Endothelial cell of umbilical vein (primary cell): ENCODE measurements around the gene PGBD5. TPM values are rescaled to one million over a fixed set of nuclear protein-coding genes. Genes with fewer than 3 reads are reported as not detected.

ENCODE experiments used
- BruUV-seq: library from RNA; stranded (reverse); fragments of 400-500 nt; replicated peaks from 2 replicates; lab custom pipeline; 2021; lab: Mats Ljungman, UMichigan
- CTCF ChIA-PET: fragments of 300-600, 350-600 bp; sonication (Branson Sonifier 250); formaldehyde crosslinking; loops from one replicate; lab custom pipeline; 2021; ENCODE audit warnings: antibody characterized with exemption, inconsistent platforms; lab: Charles Lee
- POLR2A ChIA-PET: fragments of 300-600, 350-600 bp; sonication (Branson Sonifier 250); formaldehyde crosslinking; loops from one replicate; lab custom pipeline; 2021; ENCODE audit warnings: antibody characterized with exemption, inconsistent platforms; lab: Charles Lee
- DNase-seq: peaks from one replicate; pipeline ENCODE4 v3.0.0-alpha.2; 2011; ENCODE audit warnings: low read depth, low spot score
- FAIRE-seq: peaks from 2 replicates; lab custom pipeline; 2011; peaks lifted over from hg19 to GRCh38; lab: Jason Lieb, UNC
- H2AFZ ChIP-seq: 2 replicates; pipeline ENCODE4 v1.6.0; 2012; ENCODE audit warnings: low read depth, low read length, control low read depth, inconsistent platforms
- H3K27ac ChIP-seq: 2 replicates; pipeline ENCODE4 v1.5.1; 2011; ENCODE audit warnings: low read depth, mild to moderate bottlenecking, control low read depth, low read length, moderate library complexity; ENCODE audit not compliant: insufficient read depth
- H3K27me3 ChIP-seq, 2 experiments: 2 replicates each; pipeline versions ENCODE4 v1.6.0 to v1.6.1; 2011; ENCODE audit warnings: low read length in 2 of 2, mixed read lengths in 1 of 2; ENCODE audit not compliant: control insufficient read depth in 2 of 2, insufficient read depth in 2 of 2
- H3K36me3 ChIP-seq, 2 experiments: 2 replicates in 1 of 2; 3 replicates in 1 of 2; pipeline ENCODE4 v1.5.1; 2011; ENCODE audit warnings: low read length in 2 of 2, mild to moderate bottlenecking in 1 of 2, moderate library complexity in 1 of 2; ENCODE audit not compliant: control insufficient read depth in 2 of 2, insufficient read depth in 2 of 2; ENCODE audit errors: extremely low read depth in 1 of 2
- H3K4me1 ChIP-seq: 3 replicates; pipeline ENCODE4 v1.5.1; 2011; ENCODE audit warnings: mild to moderate bottlenecking, low read length; ENCODE audit not compliant: control insufficient read depth, insufficient read depth; ENCODE audit errors: extremely low read depth
- H3K4me2 ChIP-seq: 2 replicates; pipeline ENCODE4 v1.6.1; 2011; ENCODE audit warnings: low read length, control low read depth, mixed read lengths; ENCODE audit not compliant: insufficient read depth
- H3K4me3 ChIP-seq, 3 experiments: fragments of 200-600 bp in 1 of 3; sonication (generic), shearing (Covaris generic) in 1 of 3; replicated peaks in 1 of 3; 2 replicates each; pipeline ENCODE4 v1.5.1; 2011 to 2016; ENCODE audit warnings: control low read depth in 3 of 3, low read length in 3 of 3, mild to moderate bottlenecking in 2 of 3, inconsistent platforms in 1 of 3, low read depth in 1 of 3, moderate library complexity in 1 of 3; ENCODE audit not compliant: insufficient read depth in 1 of 3
- H3K79me2 ChIP-seq: 2 replicates; pipeline ENCODE4 v1.6.0; 2012; ENCODE audit warnings: low read length, inconsistent platforms; ENCODE audit not compliant: control insufficient read depth, insufficient read depth
- H3K9ac ChIP-seq: replicated peaks from 2 replicates; pipeline ENCODE3; 2011; ENCODE audit warnings: low read length, control low read depth; ENCODE audit not compliant: insufficient read depth; ENCODE audit errors: extremely low read depth
- H3K9me1 ChIP-seq: replicated peaks from 3 replicates; pipeline ENCODE4 v1.6.0; 2011; ENCODE audit warnings: mild to moderate bottlenecking, low read length; ENCODE audit not compliant: control insufficient read depth, insufficient read depth; ENCODE audit errors: extremely low read depth
- H3K9me3 ChIP-seq: replicated peaks from 2 replicates; pipeline ENCODE4 v1.5.1; 2012; ENCODE audit warnings: low read length, inconsistent platforms; ENCODE audit not compliant: control insufficient read depth, insufficient read depth
- H4K20me1 ChIP-seq: replicated peaks from 2 replicates; pipeline ENCODE3; 2011; ENCODE audit warnings: mild to moderate bottlenecking, low read length; ENCODE audit not compliant: control insufficient read depth, insufficient read depth; ENCODE audit errors: extremely low read depth
- EZH2 ChIP-seq: IDR thresholded peaks from 2 replicates; pipeline ENCODE4 v1.6.1; 2012; ENCODE audit warnings: borderline replicate concordance, low read depth, mild to moderate bottlenecking, moderate library complexity, low read length, inconsistent platforms; ENCODE audit not compliant: severe bottlenecking
- FOS ChIP-seq: IDR thresholded peaks from 2 replicates; pipeline ENCODE4 v1.6.1; 2011; ENCODE audit warnings: mild to moderate bottlenecking, low read length, moderate library complexity, borderline replicate concordance; ENCODE audit not compliant: insufficient read depth
- GATA2 ChIP-seq: IDR thresholded peaks from 2 replicates; pipeline ENCODE4 v1.7.0; 2011; ENCODE audit warnings: low read depth, mild to moderate bottlenecking, moderate library complexity, mixed read lengths, low read length; ENCODE audit not compliant: insufficient read length, insufficient read depth
- JUN ChIP-seq: IDR thresholded peaks from 2 replicates; pipeline ENCODE4 v1.6.1; 2011; ENCODE audit warnings: borderline replicate concordance, low read depth; ENCODE audit not compliant: insufficient read length, insufficient read depth
- MAX ChIP-seq: IDR thresholded peaks from 2 replicates; pipeline ENCODE4 v1.6.1; 2011; ENCODE audit not compliant: insufficient read depth, insufficient read length
- MYC ChIP-seq: IDR thresholded peaks from one replicate; pipeline ENCODE4 v1.6.1; 2011; ENCODE audit warnings: mild to moderate bottlenecking, low read depth, low read length
- POLR2A ChIP-seq: IDR thresholded peaks from 2 replicates; pipeline ENCODE4 v1.6.1; 2012; ENCODE audit warnings: low read depth, mild to moderate bottlenecking, control low read depth, low read length
- POLR2AphosphoS5 ChIP-seq: IDR thresholded peaks from 2 replicates; pipeline ENCODE4 v1.6.1; 2012; ENCODE audit warnings: low read depth, mild to moderate bottlenecking, control low read depth, low read length, moderate library complexity; ENCODE audit not compliant: insufficient read depth
- dilution Hi-C: fragments of 300-500 bp; cut with MboI; formaldehyde crosslinking; loops from one replicate; pipeline ENCODE4 v1.15.0; 2019; ENCODE audit warnings: low sequenced_read_pairs; ENCODE audit not compliant: extremely low pct_ligation_motif_present
- intact Hi-C: fragments of 100-400 bp; cut with micrococcal nuclease; formaldehyde crosslinking; loops from one replicate; pipeline ENCODE4 v1.10.0; 2022
- polyA plus RNA-seq, 4 experiments: library from polyadenylated mRNA; depleted of rRNA in 3 of 4; stranded (reverse) in 3 of 4; unstranded in 1 of 4; fragments of >200 nt; gene quantifications; 2 replicates each; pipeline versions ENCODE4 v1.2.1 to v1.2.3, GENCODE V29; 2011 to 2012; ENCODE audit warnings: missing spikeins in 1 of 4
- total RNA-seq: library from RNA; stranded (reverse); gene quantifications from 2 replicates; pipeline ENCODE4 v1.2.3, GENCODE V29; 2021

The PGBD5 gene
- total and polyA plus RNA-seq, 2 donors (not counting 3 experiments of a cell fraction or from before 2014, with no cell fraction given) = 0.03 TPM; not detected in 1

GRCh38 chr1:230289350-230289644 lies 136.8 kb downstream of the PGBD5 start:
- dilution Hi-C loops = no loop called here
- CTCF ChIA-PET = interaction anchor here (1.2 to 1.9 kb wide), 2 partner anchors 15 to 628 kb away, joined by 3 to 4 read pairs; no protein-coding TSS in a partner anchor
- no peak for TF ChIP-seq GATA2
- no peak for TF ChIP-seq POLR2AphosphoS5
- TF ChIP-seq MYC = no peak
- no peak for TF ChIP-seq EZH2
- no peak for TF ChIP-seq FOS
- TF ChIP-seq JUN = no peak
- no peak for TF ChIP-seq POLR2A
- no peak for TF ChIP-seq MAX
- DNase-seq = no peak
- no peaks in the 10 kb centered on the region for H3K9me1 ChIP-seq
- no peaks in the 10 kb centered on the region for H3K79me2 ChIP-seq
- no peaks in the 10 kb centered on the region for H3K9me3 ChIP-seq
- POLR2A ChIA-PET = no interaction called here
- no peak for FAIRE-seq
- intact Hi-C loops = no loop called here
- no peaks in the 10 kb centered on the region for H3K36me3 ChIP-seq
- no peak overlapping the region for H3K9ac ChIP-seq
- BruUV-seq = no TSS peak
- H3K4me1 ChIP-seq = no peaks in the 10 kb centered on the region
- H3K4me2 ChIP-seq = no peak overlapping the region
- H3K27me3 ChIP-seq = peaks cover 0 to 4% of the 10 kb centered on the region in 2 experiments
- no peaks in the 10 kb centered on the region for H4K20me1 ChIP-seq
- no peak overlapping the region for H2AFZ ChIP-seq
- H3K4me3 ChIP-seq = no peak overlapping the region
- H3K27ac ChIP-seq = no peak overlapping the region
